RWPE2 (cell line): ENCODE results near the gene MRPS33.
"Not testable (repeated sequence)": the region's sequence is repeated elsewhere in the genome, so short reads cannot be mapped to it uniquely, and the experiment has no call there.

Experiments
- ATAC-seq: fragments of 200-7000 bp; cut with Tn5 transposase; 3 replicates; pipeline ENCODE4 v1.9.1; 2021; ENCODE audit warnings: low read depth
- DNase-seq: peaks from one replicate; pipeline ENCODE4 v3.0.0-alpha.2; 2020; ENCODE audit warnings: low spot score
- H3K27ac ChIP-seq: fragments of 450-650 bp; 2 replicates; pipeline ENCODE4 v1.5.1; 2017; ENCODE audit warnings: mild to moderate bottlenecking; ENCODE audit not compliant: poor library complexity, severe bottlenecking
- H3K27me3 ChIP-seq: fragments of 250-450 bp; sonication (Bioruptor Pico); 2 replicates; pipeline ENCODE4 v1.5.1; 2021; ENCODE audit warnings: mild to moderate bottlenecking, moderate library complexity; ENCODE audit not compliant: insufficient read depth, poor library complexity, severe bottlenecking
- H3K36me3 ChIP-seq: fragments of 250-450 bp; sonication (Bioruptor Pico); 2 replicates; pipeline ENCODE4 v1.5.1; 2020; ENCODE audit warnings: low read depth, mild to moderate bottlenecking, moderate library complexity
- H3K4me1 ChIP-seq: fragments of 250-450 bp; sonication (Bioruptor Pico); 2 replicates; pipeline ENCODE4 v1.5.1; 2021; ENCODE audit warnings: mild to moderate bottlenecking, moderate library complexity; ENCODE audit not compliant: insufficient read depth, poor library complexity, severe bottlenecking
- H3K4me3 ChIP-seq: fragments of 250-450 bp; sonication (Bioruptor Pico); 2 replicates; pipeline ENCODE4 v1.5.1; 2021; ENCODE audit warnings: mild to moderate bottlenecking, moderate library complexity; ENCODE audit not compliant: severe bottlenecking
- H3K9me3 ChIP-seq: fragments of 250-450 bp; sonication (Bioruptor Pico); 2 replicates; pipeline ENCODE4 v1.5.1; 2021; ENCODE audit warnings: mild to moderate bottlenecking, moderate library complexity; ENCODE audit not compliant: severe bottlenecking
- CTCF ChIP-seq: fragments of 450-650 bp; IDR thresholded peaks from one replicate; pipeline ENCODE4 v1.5.1; 2017; ENCODE audit warnings: mild to moderate bottlenecking, moderate library complexity; ENCODE audit not compliant: poor library complexity, severe bottlenecking

Gene MRPS33

GRCh38 chr7:141039376-141039775, 24.6 kb upstream of the MRPS33 start:
- no peaks in the 10 kb centered on the region for H3K4me1 ChIP-seq
- ATAC-seq = no peak
- no peaks in the 10 kb centered on the region for H3K27me3 ChIP-seq
- no peaks in the 10 kb centered on the region for H3K9me3 ChIP-seq
- TF ChIP-seq CTCF = no peak
- no peak overlapping the region for H3K4me3 ChIP-seq
- no peak for DNase-seq
- H3K27ac ChIP-seq = no peak overlapping the region
- no peaks in the 10 kb centered on the region for H3K36me3 ChIP-seq

- H3K4me1 ChIP-seq, H3K27me3 ChIP-seq, H3K9me3 ChIP-seq, H3K27ac ChIP-seq, H3K36me3 ChIP-seq, DNase-seq, ATAC-seq, H3K4me3 ChIP-seq: not testable (repeated sequence)
Measured at GRCh38 chr7:141038100-141038499, 23.3 kb upstream of the MRPS33 start.

GRCh38 chr7:141032539-141033323, 18.0 kb upstream of the MRPS33 start:
- not testable (repeated sequence) for ATAC-seq, H3K9me3 ChIP-seq, DNase-seq, H3K4me1 ChIP-seq, H3K27ac ChIP-seq, H3K27me3 ChIP-seq, H3K36me3 ChIP-seq
- peak overlapping the region; percentile 13 for H3K4me3 ChIP-seq

GRCh38 chr7:141028767-141029166, 14.0 kb upstream of the MRPS33 start:
- H3K27me3 ChIP-seq = no peaks in the 10 kb centered on the region
- TF ChIP-seq CTCF = no peak
- ATAC-seq (no peak), DNase-seq (no peak)
- no peak overlapping the region for H3K27ac ChIP-seq
- no peak overlapping the region for H3K4me3 ChIP-seq
- H3K36me3 ChIP-seq = no peaks in the 10 kb centered on the region
- H3K4me1 ChIP-seq = no peaks in the 10 kb centered on the region
- no peaks in the 10 kb centered on the region for H3K9me3 ChIP-seq

DNA sequence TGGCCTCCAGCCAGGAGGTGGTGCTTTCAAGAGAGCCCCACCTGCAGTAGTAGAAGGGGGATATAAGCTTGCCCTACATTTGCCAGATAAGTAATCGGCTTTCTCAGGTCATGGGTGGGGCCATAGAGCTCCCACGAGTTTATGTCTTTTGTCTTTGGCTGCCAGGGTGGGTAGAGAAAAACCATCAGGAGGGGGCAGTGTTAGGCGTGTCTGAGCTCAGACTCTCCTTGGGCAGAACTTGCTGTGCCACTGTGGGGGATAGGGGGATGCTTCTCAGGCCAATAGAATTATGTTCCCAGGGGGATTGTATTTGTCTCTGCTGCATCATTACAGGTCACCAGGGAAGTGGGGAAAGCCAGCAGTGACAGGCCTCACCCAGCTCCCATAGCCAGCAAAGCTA, 12.3 kb upstream of the MRPS33 start:
- Histone ChIP-seq H3K27me3 (no peaks in the 10 kb centered on the region), H3K4me3 (no peak overlapping the region), H3K4me1 (no peaks in the 10 kb centered on the region), H3K9me3 (no peaks in the 10 kb centered on the region), H3K36me3 (no peaks in the 10 kb centered on the region), H3K27ac (no peak overlapping the region)
- DNase-seq (no peak), ATAC-seq (no peak)
- TF ChIP-seq CTCF = no peak

DNA sequence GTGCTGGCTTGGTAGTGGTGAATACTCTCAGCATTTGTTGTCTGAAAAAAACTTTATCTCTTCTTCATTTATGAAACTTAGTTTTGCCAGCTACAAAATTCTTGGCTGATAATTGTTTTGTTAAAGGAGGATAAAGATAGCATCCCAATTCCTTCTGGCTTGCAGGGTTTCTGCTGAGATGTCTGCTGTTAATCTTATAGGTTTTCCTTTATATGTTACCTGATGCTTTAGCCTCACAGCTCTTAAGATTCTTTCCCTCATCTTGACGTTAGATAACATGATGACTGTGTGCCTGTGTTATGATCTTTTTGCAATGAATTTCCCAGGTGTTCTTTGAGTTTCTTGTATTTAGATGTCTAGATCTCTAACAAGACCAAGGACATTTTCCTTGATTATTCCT, 9.9 kb upstream of the MRPS33 start:
- DNase-seq = no peak
- Histone ChIP-seq H3K36me3 (no peaks in the 10 kb centered on the region), H3K4me3 (no peak overlapping the region), H3K27me3 (no peaks in the 10 kb centered on the region), H3K4me1 (no peaks in the 10 kb centered on the region), H3K9me3 (no peaks in the 10 kb centered on the region), H3K27ac (no peak overlapping the region)
- no peak for TF ChIP-seq CTCF
- ATAC-seq = no peak
